ENCODE data around the gene S100A8. TPM values are rescaled to one million over a fixed set of nuclear protein-coding genes. Genes with fewer than 3 reads are reported as not detected.

The S100A8 gene
- total RNA-seq, 4 donors from 2014 or later, result 13.6 to 129 (median 20.6) TPM

GRCh38 chr1:153403421-153404085, 12.7 kb upstream of the S100A8 start:
- TF ChIP-seq CTCF (IDR thresholded peaks at IDR 0.05; ENCODE audit: low read depth), result no peak

GRCh38 chr1:153402226-153402625, 11.4 kb upstream of the S100A8 start:
- TF ChIP-seq CTCF (IDR thresholded peaks at IDR 0.05; ENCODE audit: low read depth), result no peak

- TF ChIP-seq CTCF (IDR thresholded peaks at IDR 0.05; ENCODE audit: low read depth), result no peak
These were observed 10.6 kb upstream of the S100A8 start for GRCh38 chr1:153401461-153401860.

- no peak for TF ChIP-seq CTCF (IDR thresholded peaks at IDR 0.05; ENCODE audit: low read depth)
These were observed 9.4 kb upstream of the S100A8 start for GRCh38 chr1:153400244-153400643.

GRCh38 chr1:153399401-153400055, 8.7 kb upstream of the S100A8 start:
- no peak for TF ChIP-seq CTCF (IDR thresholded peaks at IDR 0.05; ENCODE audit: low read depth)

- no peak for TF ChIP-seq CTCF (IDR thresholded peaks at IDR 0.05; ENCODE audit: low read depth)
These were observed 7.2 kb upstream of the S100A8 start for GRCh38 chr1:153397924-153398651.

All from subcutaneous adipose tissue (tissue), 4 donors.